OCI-LY3 (cell line): ENCODE measurements around the gene DHX36.

Source experiments
- EZH2phosphoT487 ChIP-seq: fragments of 200-600 bp; shearing (Covaris generic); IDR thresholded peaks from 2 replicates; pipeline ENCODE4 v1.6.1; 2018; ENCODE audit warnings: antibody characterized with exemption, mixed run types, low read depth
- TF ChIP-seq, protein P1 (sequence below): fragments of 200-600, 300-600 bp; sonication (generic); IDR thresholded peaks from 2 replicates; pipeline ENCODE4 v1.5.1; 2014; ENCODE audit warnings: antibody characterized with exemption, low read length, low read depth

DNA sequence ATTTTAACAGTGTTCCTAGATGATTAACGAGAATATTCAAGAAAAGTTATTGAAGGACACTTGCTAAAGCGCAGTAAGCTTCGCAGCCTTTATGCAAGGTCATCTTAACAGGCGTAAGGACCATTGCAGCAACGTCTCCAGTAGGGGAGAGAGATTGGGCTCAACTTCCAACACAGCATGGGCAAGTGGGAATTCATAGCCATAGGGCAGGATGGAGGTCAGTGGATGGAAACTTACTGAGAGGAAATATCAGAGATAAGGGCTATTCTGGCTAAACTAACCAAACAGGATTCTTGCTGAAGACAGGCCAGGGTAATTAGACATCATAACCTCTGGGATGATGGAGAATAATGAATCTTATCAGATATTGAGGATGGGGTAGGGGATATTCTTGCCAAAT, 82.8 kb downstream of the DHX36 start:
- TF ChIP-seq, protein P1, sequence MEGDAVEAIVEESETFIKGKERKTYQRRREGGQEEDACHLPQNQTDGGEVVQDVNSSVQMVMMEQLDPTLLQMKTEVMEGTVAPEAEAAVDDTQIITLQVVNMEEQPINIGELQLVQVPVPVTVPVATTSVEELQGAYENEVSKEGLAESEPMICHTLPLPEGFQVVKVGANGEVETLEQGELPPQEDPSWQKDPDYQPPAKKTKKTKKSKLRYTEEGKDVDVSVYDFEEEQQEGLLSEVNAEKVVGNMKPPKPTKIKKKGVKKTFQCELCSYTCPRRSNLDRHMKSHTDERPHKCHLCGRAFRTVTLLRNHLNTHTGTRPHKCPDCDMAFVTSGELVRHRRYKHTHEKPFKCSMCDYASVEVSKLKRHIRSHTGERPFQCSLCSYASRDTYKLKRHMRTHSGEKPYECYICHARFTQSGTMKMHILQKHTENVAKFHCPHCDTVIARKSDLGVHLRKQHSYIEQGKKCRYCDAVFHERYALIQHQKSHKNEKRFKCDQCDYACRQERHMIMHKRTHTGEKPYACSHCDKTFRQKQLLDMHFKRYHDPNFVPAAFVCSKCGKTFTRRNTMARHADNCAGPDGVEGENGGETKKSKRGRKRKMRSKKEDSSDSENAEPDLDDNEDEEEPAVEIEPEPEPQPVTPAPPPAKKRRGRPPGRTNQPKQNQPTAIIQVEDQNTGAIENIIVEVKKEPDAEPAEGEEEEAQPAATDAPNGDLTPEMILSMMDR, result no peak
- TF ChIP-seq EZH2phosphoT487, result no peak
